DMS 273 (cell line): ENCODE results near the gene CEP135.
A peak's percentile ranks its signal among the peaks of the same experiment; 100 is the strongest.

Experiments
- DNase-seq: peaks from one replicate; lab custom pipeline; 2025; ENCODE audit not compliant: unreplicated experiment; lab: John Stamatoyannopoulos, UW

CEP135 gene

GRCh38 chr4:56008206-56008605 lies 59.5 kb downstream of the CEP135 start:
- DNase-seq: no peak

GRCh38 chr4:56026596-56026995 lies 77.9 kb downstream of the CEP135 start:
- no peak for DNase-seq

DNA sequence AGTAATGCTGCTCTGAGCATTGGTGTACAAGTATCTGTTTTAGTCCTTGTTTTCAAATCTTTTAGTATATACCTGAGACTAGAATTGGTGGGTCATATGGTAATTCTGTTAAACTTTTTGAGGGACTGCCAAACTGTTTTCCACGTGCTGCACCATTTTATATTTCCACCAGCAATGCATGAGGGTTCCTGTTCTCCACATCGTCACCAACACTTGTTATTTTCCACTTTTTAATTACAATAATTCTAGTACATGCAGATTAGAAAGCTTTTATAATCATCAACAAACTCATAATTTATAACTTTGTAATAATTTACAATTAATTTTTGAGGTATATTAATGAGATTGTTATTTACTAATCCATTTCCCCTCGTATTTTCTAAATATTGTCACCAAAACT lies 79.4 kb downstream of the CEP135 start:
- no peak for DNase-seq

DNA sequence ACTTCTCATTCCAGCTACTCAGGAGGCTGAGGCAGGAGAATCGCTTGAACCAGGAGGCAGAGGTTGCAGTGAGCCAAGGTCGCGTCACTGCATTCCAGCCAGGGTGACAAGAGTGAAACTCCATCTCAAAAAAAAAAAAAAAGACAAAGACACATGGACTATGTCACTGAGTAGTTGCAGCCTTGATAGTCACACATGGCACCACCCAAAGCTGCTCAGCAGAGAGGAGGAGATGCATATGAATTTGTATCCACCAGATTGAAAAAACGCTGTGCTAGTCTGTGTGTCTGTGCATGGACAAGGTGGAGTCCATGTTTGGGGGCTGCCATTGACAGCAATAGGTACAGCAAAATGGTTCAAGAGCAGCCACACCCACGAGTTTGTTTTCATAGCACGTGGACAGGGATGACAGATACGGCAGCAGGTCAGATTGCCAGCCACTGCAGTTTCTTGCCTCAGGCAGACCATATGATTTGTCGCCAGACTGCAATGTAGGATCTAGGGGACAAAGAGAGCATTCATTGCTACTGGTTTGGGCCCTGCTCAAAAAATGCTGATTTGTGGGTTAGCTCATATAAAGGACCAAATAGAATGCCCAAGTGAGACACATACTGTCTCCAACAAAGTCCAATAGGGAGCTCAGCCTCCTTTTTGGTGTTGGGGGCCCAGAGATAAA lies 89.9 kb downstream of the CEP135 start:
- DNase-seq: no peak

GRCh38 chr4:56040842-56041241 lies 92.1 kb downstream of the CEP135 start:
- DNase-seq: no peak

DNA sequence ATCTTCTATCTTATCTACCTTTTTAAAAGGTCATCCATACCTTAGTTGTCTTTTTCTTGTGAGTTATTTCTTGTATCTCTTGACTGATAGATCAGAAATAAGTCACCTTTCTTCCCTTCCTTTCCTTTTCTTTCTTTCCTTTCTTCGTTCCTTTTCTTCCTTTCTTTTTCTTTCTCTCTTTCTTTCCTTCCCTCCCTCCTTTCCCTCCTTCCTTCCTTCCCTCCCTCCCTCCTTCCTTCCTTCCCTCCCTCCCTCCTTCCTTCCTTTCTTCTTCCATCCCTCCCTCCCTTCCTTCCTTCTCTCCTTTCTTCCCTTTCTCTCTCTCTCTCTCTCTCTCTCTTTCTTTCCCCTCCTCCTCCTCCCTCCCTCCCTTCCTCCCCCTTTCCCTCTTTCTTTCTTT lies 93.5 kb downstream of the CEP135 start:
- no peak for DNase-seq

GRCh38 chr4:56048383-56048701 lies 99.6 kb downstream of the CEP135 start:
- DNase-seq: no peak

DNA sequence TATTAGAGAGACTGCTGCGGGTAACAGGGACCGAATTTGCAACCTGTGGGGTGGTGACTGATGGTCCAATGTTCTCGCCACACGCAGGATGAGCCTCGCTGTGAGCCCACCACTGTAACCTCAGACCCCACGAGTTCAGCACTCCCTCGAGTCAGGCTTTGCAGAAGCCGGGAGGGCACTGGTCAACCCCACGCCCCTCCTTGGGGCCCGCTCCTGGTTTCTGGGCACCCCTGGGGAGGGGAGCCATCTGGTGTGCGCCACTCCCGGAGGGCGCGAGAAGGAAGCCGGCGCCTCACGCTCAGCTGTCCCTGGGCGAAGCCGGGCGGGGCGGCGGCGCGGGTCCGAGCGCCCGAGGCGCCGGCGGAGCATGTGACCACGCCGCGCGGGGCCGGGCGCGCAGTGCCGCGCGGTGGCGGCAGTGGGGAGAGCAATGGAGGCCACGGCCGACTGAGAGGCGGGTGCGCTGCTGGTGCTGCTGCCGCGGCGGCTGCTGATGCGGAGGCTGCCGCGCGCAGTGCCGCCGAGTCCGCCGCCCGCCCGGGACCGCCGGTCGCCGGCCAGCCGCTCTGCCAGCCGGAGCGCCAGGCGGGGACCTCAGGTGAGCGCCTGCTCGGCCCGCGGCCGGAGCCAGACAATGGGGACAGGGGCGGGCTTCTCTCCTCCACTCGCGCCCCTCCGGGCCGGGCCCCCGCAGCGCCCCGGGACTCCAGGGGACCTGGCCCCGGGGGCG lies 100.1 kb downstream of the CEP135 start:
- peak; percentile 87 for DNase-seq

DNA sequence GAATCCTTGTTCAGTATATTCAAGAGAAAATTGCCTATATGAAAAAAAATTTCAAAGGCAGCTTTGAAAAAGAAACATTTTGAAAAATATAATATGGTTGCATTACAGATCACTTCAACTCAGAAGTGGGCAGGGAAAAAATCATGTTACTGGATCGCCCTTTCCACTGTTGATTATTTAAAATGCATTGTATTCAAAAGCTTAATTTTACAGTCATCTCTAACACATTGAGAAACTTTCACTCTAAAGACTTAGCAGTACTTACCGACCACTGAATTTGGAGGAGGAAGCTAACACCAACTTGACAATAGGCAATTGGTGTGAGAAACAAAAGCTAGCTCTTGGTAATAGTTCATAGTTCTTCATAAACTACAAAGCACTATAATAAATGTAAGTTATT lies 101.9 kb downstream of the CEP135 start:
- no peak for DNase-seq

GRCh38 chr4:56051029-56051709 lies 102.4 kb downstream of the CEP135 start:
- DNase-seq: no peak

DNA sequence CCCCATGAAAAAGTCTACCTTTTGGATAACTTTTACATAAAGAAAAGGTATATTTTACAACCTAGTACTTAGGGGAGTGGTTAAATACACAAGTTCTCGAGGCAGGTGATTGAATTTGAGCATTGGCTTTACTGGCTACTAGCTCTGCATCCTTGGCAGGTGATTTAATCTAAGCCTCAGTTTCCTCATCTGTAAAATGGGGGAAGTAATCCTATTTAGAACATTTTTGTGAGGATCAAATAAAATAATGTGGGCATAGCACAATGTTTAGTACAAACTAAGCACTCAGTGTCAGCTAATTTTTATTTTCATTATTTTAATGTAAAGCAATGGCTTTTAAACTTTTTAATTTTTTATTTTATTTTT lies 102.9 kb downstream of the CEP135 start:
- DNase-seq: no peak

DNA sequence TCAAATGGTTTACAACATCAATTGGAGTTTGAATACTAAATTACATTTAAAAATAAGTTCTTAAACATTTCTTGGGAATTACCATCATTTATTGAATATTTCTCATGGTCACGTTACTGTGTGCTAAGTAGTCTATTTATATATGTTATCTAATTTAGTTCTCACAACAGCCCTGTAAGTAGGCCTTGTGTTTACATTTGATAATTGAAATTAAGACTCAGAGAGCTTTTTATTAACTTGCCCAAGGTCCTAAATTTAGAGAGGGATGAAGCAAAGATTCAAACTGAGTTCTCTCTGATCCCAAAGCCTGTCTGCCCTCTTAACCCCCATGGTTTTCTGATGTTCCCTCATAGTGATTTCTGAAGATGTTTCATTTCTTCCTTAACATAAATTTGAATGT lies 103.7 kb downstream of the CEP135 start:
- no peak for DNase-seq

DNA sequence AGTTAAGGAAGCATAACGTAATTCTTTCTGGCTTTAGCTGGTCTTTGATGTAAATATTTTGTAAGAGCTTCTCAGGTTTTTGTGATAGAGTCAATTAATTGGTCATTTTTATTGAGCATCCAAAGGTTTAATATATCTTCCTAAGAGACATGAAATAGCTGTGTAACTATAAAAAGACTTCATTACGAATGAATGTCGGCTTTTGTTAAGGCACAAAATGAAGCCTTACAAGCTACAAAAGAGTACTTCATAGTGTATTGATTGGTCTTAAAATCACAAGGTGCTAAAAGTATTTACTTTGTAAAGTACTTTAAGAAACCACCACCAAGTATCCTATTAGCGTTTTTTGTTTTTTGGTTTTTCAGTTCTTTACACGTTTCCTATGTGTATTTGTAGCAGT lies 104.2 kb downstream of the CEP135 start:
- no peak for DNase-seq

- peak; percentile 7 for DNase-seq
Observed at GRCh38 chr4:56055027-56055977, 106.6 kb downstream of the CEP135 start.

DNA sequence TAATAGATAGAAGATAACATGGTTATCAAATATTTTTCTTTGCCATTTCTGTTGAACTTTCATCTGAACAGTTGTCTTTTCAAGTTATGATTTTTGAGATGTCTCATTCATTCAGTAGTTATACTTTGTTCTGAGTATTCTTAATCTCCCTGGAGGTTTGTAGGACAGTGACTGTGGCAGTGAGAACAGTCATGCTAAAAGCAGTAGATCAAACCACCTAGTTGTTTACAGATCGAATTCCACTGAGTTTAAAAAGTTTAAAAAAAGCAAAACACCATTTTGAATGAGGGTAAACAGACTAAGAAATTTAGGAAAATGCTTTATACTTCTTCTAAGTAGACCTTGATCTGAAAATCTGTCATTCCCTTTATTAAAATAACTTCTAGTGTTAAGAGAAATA lies 107.2 kb downstream of the CEP135 start:
- no peak for DNase-seq

GRCh38 chr4:56058555-56058954 lies 109.8 kb downstream of the CEP135 start:
- no peak for DNase-seq

DNA sequence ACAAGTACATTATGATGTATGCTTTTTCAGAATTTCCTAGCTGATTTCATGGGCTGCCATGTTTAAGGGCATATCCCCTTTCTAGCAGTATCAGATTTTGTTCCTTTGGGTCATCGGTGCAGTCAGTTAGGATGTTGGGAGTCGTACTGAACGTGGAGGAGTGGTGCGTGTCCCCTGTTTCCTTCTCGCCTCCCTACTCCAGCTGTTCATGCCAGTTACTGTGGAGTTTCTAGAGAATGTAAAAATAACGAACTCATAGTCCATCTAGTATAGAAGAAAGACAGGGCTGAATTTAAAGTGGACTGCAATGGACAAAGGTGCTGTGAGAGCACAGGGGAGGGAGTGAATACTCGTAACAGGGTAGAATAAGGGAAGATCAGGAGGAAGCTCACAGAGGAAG lies 111.3 kb downstream of the CEP135 start:
- DNase-seq: no peak

- no peak for DNase-seq
Observed at GRCh38 chr4:56062106-56062505, 113.4 kb downstream of the CEP135 start.

- no peak for DNase-seq
Observed at GRCh38 chr4:56062526-56063145, 113.9 kb downstream of the CEP135 start.

DNA sequence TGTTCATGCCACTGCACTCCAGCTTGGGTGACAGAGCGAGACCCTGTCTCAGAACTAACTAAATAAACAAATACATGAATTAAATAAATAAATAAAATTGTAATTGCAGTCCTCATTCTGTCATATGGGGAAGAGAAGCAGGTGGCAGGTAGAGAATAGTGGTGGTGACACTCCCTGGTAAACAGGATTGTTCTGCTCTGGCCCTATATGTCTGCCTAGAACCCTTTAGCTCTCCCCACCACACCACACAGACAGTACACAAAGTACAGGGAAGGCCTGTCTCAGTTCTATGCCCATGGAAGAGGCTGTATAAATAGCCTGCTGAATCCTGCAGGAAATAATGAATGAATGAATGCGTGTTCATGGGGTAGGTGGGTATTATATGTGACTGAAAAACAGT lies 117.7 kb downstream of the CEP135 start:
- DNase-seq: no peak

- no peak for DNase-seq
Observed at GRCh38 chr4:56067826-56068225, 119.1 kb downstream of the CEP135 start.
